ENCODE measurements around the gene LRRC66.

GRCh38 chr4:51963841-51964517, 56.2 kb downstream of the LRRC66 start:
- TF ChIP-seq, protein P1, sequence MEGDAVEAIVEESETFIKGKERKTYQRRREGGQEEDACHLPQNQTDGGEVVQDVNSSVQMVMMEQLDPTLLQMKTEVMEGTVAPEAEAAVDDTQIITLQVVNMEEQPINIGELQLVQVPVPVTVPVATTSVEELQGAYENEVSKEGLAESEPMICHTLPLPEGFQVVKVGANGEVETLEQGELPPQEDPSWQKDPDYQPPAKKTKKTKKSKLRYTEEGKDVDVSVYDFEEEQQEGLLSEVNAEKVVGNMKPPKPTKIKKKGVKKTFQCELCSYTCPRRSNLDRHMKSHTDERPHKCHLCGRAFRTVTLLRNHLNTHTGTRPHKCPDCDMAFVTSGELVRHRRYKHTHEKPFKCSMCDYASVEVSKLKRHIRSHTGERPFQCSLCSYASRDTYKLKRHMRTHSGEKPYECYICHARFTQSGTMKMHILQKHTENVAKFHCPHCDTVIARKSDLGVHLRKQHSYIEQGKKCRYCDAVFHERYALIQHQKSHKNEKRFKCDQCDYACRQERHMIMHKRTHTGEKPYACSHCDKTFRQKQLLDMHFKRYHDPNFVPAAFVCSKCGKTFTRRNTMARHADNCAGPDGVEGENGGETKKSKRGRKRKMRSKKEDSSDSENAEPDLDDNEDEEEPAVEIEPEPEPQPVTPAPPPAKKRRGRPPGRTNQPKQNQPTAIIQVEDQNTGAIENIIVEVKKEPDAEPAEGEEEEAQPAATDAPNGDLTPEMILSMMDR (conservative IDR thresholded peaks at IDR 0.05), result no peak
- no peak for TF ChIP-seq EZH2 (IDR thresholded peaks at IDR 0.05; ENCODE audit: low read depth)

Measured in PC-9 (cell line).